Mesenchymal stem cell (in vitro differentiated cells and primary cell): ENCODE data around the gene PEX11A.

Experiments
- DNase-seq: peaks from one replicate; pipeline ENCODE4 v3.0.0-alpha.2; 2013
- H2AFZ ChIP-seq: one replicate; pipeline ENCODE4 v1.6.1; 2013; ENCODE audit warnings: low read depth, mild to moderate bottlenecking, control low read depth, inconsistent platforms, low read length, moderate library complexity
- H2AK5ac ChIP-seq: 2 replicates; pipeline ENCODE4 v1.6.1; 2013; ENCODE audit warnings: low read length, moderate library complexity, mild to moderate bottlenecking, inconsistent platforms; ENCODE audit not compliant: severe bottlenecking
- H2BK120ac ChIP-seq: one replicate; pipeline ENCODE4 v1.6.1; 2013; ENCODE audit warnings: low read depth, mild to moderate bottlenecking, inconsistent platforms, low read length, moderate library complexity
- H2BK12ac ChIP-seq, 2 experiments: one replicate each; pipeline ENCODE4 v1.6.1; 2013; ENCODE audit warnings: inconsistent platforms in 2 of 2, low read length in 2 of 2, mild to moderate bottlenecking in 2 of 2, moderate library complexity in 2 of 2, control low read depth in 1 of 2
- H2BK15ac ChIP-seq: one replicate; pipeline ENCODE4 v1.6.1; 2013; ENCODE audit warnings: mild to moderate bottlenecking, low read depth, inconsistent platforms; ENCODE audit not compliant: poor library complexity, severe bottlenecking
- H2BK5ac ChIP-seq: 2 replicates; pipeline ENCODE4 v1.6.1; 2013; ENCODE audit warnings: low read depth, mild to moderate bottlenecking, low read length, control low read depth, inconsistent platforms; ENCODE audit not compliant: poor library complexity, severe bottlenecking
- H3K14ac ChIP-seq, 2 experiments: one replicate each; pipeline ENCODE4 v1.6.1; 2013; ENCODE audit warnings: inconsistent platforms in 2 of 2, low read length in 2 of 2, control low read depth in 1 of 2, mild to moderate bottlenecking in 1 of 2, moderate library complexity in 1 of 2
- H3K18ac ChIP-seq, 2 experiments: one replicate each; pipeline ENCODE4 v1.6.1; 2013; ENCODE audit warnings: inconsistent platforms in 2 of 2, low read length in 2 of 2, control low read depth in 1 of 2, low read depth in 1 of 2, mild to moderate bottlenecking in 1 of 2
- H3K23ac ChIP-seq, 2 experiments: one replicate each; pipeline ENCODE4 v1.6.1; 2013; ENCODE audit warnings: inconsistent platforms in 2 of 2, low read length in 2 of 2, mild to moderate bottlenecking in 2 of 2, moderate library complexity in 2 of 2, control low read depth in 1 of 2
- H3K27ac ChIP-seq: 2 replicates; pipeline ENCODE4 v1.5.1; 2013; ENCODE audit warnings: mild to moderate bottlenecking, moderate library complexity, low read length, control low read depth, inconsistent platforms; ENCODE audit not compliant: poor library complexity, severe bottlenecking
- H3K27me3 ChIP-seq, 2 experiments: 2 replicates each; pipeline versions ENCODE4 v1.6.1 to v1.7.0; 2013; ENCODE audit warnings: low read length in 2 of 2, mild to moderate bottlenecking in 2 of 2, moderate library complexity in 2 of 2, control low read depth in 1 of 2, inconsistent platforms in 1 of 2; ENCODE audit not compliant: control insufficient read depth in 1 of 2, insufficient read depth in 1 of 2
- H3K36me3 ChIP-seq, 2 experiments: 2 replicates each; pipeline versions ENCODE4 v1.6.1 to v1.7.0; 2013; ENCODE audit warnings: low read length in 2 of 2, control low read depth in 1 of 2, inconsistent platforms in 1 of 2, low read depth in 1 of 2, mild to moderate bottlenecking in 1 of 2; ENCODE audit not compliant: insufficient read depth in 2 of 2, control insufficient read depth in 1 of 2
- H3K4ac ChIP-seq, 2 experiments: one replicate each; pipeline ENCODE4 v1.6.1; 2013; ENCODE audit warnings: inconsistent platforms in 2 of 2, low read length in 2 of 2, mild to moderate bottlenecking in 2 of 2, moderate library complexity in 2 of 2, control low read depth in 1 of 2, low read depth in 1 of 2
- H3K4me1 ChIP-seq: 2 replicates; pipeline ENCODE4 v1.6.1; 2013; ENCODE audit warnings: low read depth, low read length, control low read depth; ENCODE audit not compliant: control insufficient read depth, insufficient read depth
- H3K4me2 ChIP-seq: 2 replicates; pipeline ENCODE4 v1.6.1; 2013; ENCODE audit warnings: low read length, mild to moderate bottlenecking, inconsistent platforms; ENCODE audit not compliant: poor library complexity, severe bottlenecking
- H3K4me3 ChIP-seq, 2 experiments: 2 replicates each; pipeline versions ENCODE4 v1.5.1 to v1.7.0; 2013; ENCODE audit warnings: low read length in 2 of 2, mild to moderate bottlenecking in 2 of 2, control low read depth in 1 of 2, low read depth in 1 of 2; ENCODE audit not compliant: insufficient read depth in 1 of 2
- H3K79me1 ChIP-seq: replicated peaks from 2 replicates; pipeline ENCODE4 v1.6.1; 2013; ENCODE audit warnings: mild to moderate bottlenecking, control low read depth, low read length, inconsistent platforms; ENCODE audit not compliant: poor library complexity, severe bottlenecking
- H3K9ac ChIP-seq: 2 replicates; pipeline ENCODE4 v1.7.0; 2013; ENCODE audit warnings: mild to moderate bottlenecking, low read length, moderate library complexity
- H3K9me3 ChIP-seq: 2 replicates; pipeline ENCODE4 v1.7.0; 2013; ENCODE audit warnings: mild to moderate bottlenecking, low read length; ENCODE audit not compliant: control insufficient read depth
- H4K8ac ChIP-seq: one replicate; pipeline ENCODE4 v1.6.1; 2013; ENCODE audit warnings: inconsistent platforms, mild to moderate bottlenecking, low read length, moderate library complexity
- H4K91ac ChIP-seq: one replicate; pipeline ENCODE4 v1.6.1; 2013; ENCODE audit warnings: mild to moderate bottlenecking, low read length, inconsistent platforms
- WGBS: methylation state at CpG from one replicate; pipeline ENCODE4 v1.1.7; 2013; ENCODE audit warnings: mixed read lengths; 5-methylcytosine and 5-hydroxymethylcytosine counted together

Gene PEX11A

GRCh38 chr15:89646416-89647141, 44.0 kb downstream of the PEX11A start:
- Histone ChIP-seq H3K9me3 (no peaks in the 10 kb centered on the region), H3K4me3 (no peak overlapping the region), H4K8ac (no peak overlapping the region), H3K4me1 (peaks cover 4% of the 10 kb centered on the region), H3K18ac (no peak overlapping the region), H2AFZ (no peak overlapping the region), H2BK120ac (no peak overlapping the region), H3K4me2 (no peak overlapping the region), H3K36me3 (peaks cover 55 to 62% of the 10 kb centered on the region in 2 experiments), H3K27ac (no peak overlapping the region), H2BK15ac (no peak overlapping the region), H3K9ac (peak overlapping the region; percentile 18), H2BK5ac (no peak overlapping the region), H2BK12ac (no peak overlapping the region), H3K79me1 (peaks cover 13% of the 10 kb centered on the region), H2AK5ac (no peak overlapping the region), H4K91ac (no peak overlapping the region), H3K27me3 (no peaks in the 10 kb centered on the region), H3K14ac (no peak overlapping the region), H3K23ac (no peak overlapping the region), H3K4ac (no peak overlapping the region)
- WGBS, result 92% methylated on average over 22 of the region's 22 CpGs
- no peak for DNase-seq

DNA sequence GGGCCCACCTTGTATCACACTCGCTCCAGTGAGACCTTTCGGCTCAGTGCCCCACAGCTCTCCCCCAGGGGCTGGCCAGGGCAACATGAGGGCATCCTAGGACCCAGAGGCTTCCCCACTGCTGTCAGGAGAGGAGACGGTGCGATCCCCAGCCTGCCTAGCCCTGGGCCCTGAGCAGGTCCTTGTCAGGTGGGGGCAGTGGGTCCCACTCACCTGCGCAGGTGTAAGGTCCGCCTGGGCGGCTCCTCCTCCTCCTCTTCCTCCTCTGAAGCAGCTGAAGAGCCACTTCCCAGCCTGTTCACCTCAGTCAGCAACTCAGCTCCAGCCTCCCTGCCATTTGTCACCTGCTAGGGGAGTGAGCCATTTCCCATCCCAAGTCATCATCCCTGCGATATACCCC, 44.9 kb downstream of the PEX11A start:
- DNase-seq, result no peak
- WGBS, result 98% methylated on average over 8 of the region's 8 CpGs

DNA sequence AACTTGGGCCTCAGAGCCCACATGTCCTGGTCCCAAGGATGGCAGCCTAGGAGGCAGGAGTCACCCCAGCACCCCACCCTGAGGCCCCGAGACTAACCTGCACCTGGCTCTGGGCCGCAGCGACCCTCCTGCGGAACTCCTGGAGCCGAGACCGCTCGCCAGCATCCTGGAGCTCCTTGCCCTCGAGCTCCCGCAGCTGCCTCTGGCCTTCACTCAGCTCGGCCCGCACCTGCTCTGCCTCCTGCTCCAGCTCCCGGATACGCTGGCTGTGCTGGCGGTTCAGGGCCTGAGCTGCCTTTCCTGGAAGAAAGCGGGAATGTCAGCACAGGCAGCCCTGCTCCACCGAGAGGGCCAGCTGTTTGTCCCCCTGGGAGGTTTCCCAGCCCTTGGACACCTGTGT, 48.4 kb downstream of the PEX11A start:
- H3K27ac ChIP-seq, result no peak overlapping the region
- no peak overlapping the region for H2BK120ac ChIP-seq
- H3K9ac ChIP-seq, result no peak overlapping the region
- WGBS, result 97% methylated on average over 16 of the region's 16 CpGs
- H3K4ac ChIP-seq, result no peak overlapping the region
- H3K36me3 ChIP-seq, result peaks cover 46 to 57% of the 10 kb centered on the region in 2 experiments
- H2BK5ac ChIP-seq, result no peak overlapping the region
- peaks cover 6% of the 10 kb centered on the region for H3K79me1 ChIP-seq
- no peak overlapping the region for H2BK15ac ChIP-seq
- H3K27me3 ChIP-seq, result no peaks in the 10 kb centered on the region
- no peaks in the 10 kb centered on the region for H3K9me3 ChIP-seq
- no peak overlapping the region for H3K18ac ChIP-seq
- no peak overlapping the region for H4K8ac ChIP-seq
- no peaks in the 10 kb centered on the region for H3K4me1 ChIP-seq
- H3K4me3 ChIP-seq, result peak overlapping the region in 1 of 2 experiments; percentile 11
- H2AK5ac ChIP-seq, result no peak overlapping the region
- no peak overlapping the region for H2BK12ac ChIP-seq
- H3K23ac ChIP-seq, result no peak overlapping the region
- H3K14ac ChIP-seq, result no peak overlapping the region
- H2AFZ ChIP-seq, result no peak overlapping the region
- DNase-seq, result no peak
- no peak overlapping the region for H3K4me2 ChIP-seq
- no peak overlapping the region for H4K91ac ChIP-seq

More for the DNA sequence above, 44.9 kb downstream of the PEX11A start:
- Histone ChIP-seq H3K9ac (no peak overlapping the region), H2BK120ac (no peak overlapping the region), H2AK5ac (no peak overlapping the region), H3K23ac (no peak overlapping the region), H3K14ac (no peak overlapping the region), H3K27me3 (no peaks in the 10 kb centered on the region), H4K91ac (no peak overlapping the region), H2BK5ac (no peak overlapping the region), H3K4me1 (peaks cover 4% of the 10 kb centered on the region), H3K4me3 (no peak overlapping the region), H2BK12ac (no peak overlapping the region), H2BK15ac (no peak overlapping the region), H3K4me2 (no peak overlapping the region), H4K8ac (no peak overlapping the region), H3K27ac (no peak overlapping the region), H3K79me1 (peaks cover 13% of the 10 kb centered on the region), H3K18ac (no peak overlapping the region), H3K36me3 (peaks cover 62 to 70% of the 10 kb centered on the region in 2 experiments), H3K4ac (no peak overlapping the region), H2AFZ (no peak overlapping the region), H3K9me3 (no peaks in the 10 kb centered on the region)

- Histone ChIP-seq H3K9me3 (no peaks in the 10 kb centered on the region), H2BK120ac (no peak overlapping the region), H3K4me3 (no peak overlapping the region), H4K8ac (no peak overlapping the region), H3K4me2 (no peak overlapping the region), H2BK15ac (no peak overlapping the region), H2BK5ac (no peak overlapping the region), H3K18ac (no peak overlapping the region), H3K14ac (no peak overlapping the region), H3K4me1 (no peaks in the 10 kb centered on the region), H3K36me3 (peaks cover 37 to 52% of the 10 kb centered on the region in 2 experiments), H3K79me1 (peaks cover 4% of the 10 kb centered on the region), H2AK5ac (no peak overlapping the region), H3K27me3 (no peaks in the 10 kb centered on the region), H3K4ac (no peak overlapping the region), H3K27ac (no peak overlapping the region), H3K23ac (no peak overlapping the region), H2AFZ (no peak overlapping the region), H3K9ac (no peak overlapping the region), H4K91ac (no peak overlapping the region), H2BK12ac (no peak overlapping the region)
- WGBS, result 93% methylated on average over 5 of the region's 5 CpGs
- no peak for DNase-seq
These were observed 49.5 kb downstream of the PEX11A start for GRCh38 chr15:89641053-89641452.
